ENCODE data around the gene MUC4. TPM values are rescaled to one million over a fixed set of nuclear protein-coding genes. Genes with fewer than 3 reads are reported as not detected.
"Not testable (repeated sequence)": the region's sequence is repeated elsewhere in the genome, so short reads cannot be mapped to it uniquely, and the experiment has no call there.

Gene MUC4
- total RNA-seq, 1 experiment from 2014 or later, result not detected

DNA sequence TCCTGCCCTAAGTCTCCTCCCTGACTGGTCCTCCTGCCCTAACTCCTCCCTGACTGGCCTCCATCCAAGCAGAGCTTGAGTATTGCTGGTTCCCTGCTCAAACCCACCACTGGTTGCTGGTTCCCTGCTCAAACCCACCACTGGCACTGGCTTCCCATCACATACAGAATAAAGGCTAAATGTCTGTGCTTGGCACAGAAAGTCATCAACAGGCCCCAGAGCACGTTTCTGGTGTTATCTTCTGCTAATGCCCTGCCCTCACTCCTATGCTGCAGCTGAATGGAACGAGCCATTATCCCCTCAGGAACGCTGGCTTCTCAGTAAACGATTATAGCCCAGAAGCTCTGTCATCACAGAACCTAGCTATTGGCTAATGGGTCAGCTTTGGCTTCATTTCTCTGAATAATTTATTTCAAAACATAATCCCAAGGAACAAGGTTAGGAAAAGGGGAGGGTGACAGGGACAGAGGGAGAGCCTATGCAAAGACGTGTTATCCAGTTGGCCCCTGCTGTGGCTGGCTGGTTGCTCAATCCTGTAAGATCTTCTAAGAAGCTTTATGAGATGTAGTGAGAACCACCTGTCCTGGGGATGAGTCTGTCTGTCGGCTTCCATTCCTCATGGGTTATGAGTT, 97.2 kb downstream of the MUC4 start:
- Histone ChIP-seq H3K27me3 (replicated peaks; ENCODE audit: insufficient read depth, low read depth, low read length, poor library complexity) (no peaks in the 10 kb centered on the region), H3K4me1 (ENCODE audit: insufficient read depth, low read length, poor library complexity, severe bottlenecking) (no peaks in the 10 kb centered on the region), H3K36me3 (ENCODE audit: insufficient read depth, low read length, poor library complexity, severe bottlenecking) (no peaks in the 10 kb centered on the region), H3K4me3 (ENCODE audit: low read depth, low read length, poor library complexity, severe bottlenecking) (no peak overlapping the region), H3K9me3 (ENCODE audit: low read depth, low read length, poor library complexity, severe bottlenecking) (no peaks in the 10 kb centered on the region), H3K27ac (ENCODE audit: low read depth, low read length, poor library complexity, severe bottlenecking) (no peak overlapping the region)
- ChIA-PET POLR2A (ENCODE audit: low non-redundant PET) (interaction anchor here (0.6 kb wide), 1 partner anchor 117 kb away, joined by 3 read pairs; no protein-coding TSS in a partner anchor), CTCF (no interaction called here)
- intact Hi-C loops (cut with micrococcal nuclease; ENCODE audit: unreplicated experiment), result no loop called here
- DNase-seq (ENCODE audit: low spot score), result peak; percentile 34
- BruUV-seq (replicated peaks), result no TSS peak
- TF ChIP-seq, protein P1, sequence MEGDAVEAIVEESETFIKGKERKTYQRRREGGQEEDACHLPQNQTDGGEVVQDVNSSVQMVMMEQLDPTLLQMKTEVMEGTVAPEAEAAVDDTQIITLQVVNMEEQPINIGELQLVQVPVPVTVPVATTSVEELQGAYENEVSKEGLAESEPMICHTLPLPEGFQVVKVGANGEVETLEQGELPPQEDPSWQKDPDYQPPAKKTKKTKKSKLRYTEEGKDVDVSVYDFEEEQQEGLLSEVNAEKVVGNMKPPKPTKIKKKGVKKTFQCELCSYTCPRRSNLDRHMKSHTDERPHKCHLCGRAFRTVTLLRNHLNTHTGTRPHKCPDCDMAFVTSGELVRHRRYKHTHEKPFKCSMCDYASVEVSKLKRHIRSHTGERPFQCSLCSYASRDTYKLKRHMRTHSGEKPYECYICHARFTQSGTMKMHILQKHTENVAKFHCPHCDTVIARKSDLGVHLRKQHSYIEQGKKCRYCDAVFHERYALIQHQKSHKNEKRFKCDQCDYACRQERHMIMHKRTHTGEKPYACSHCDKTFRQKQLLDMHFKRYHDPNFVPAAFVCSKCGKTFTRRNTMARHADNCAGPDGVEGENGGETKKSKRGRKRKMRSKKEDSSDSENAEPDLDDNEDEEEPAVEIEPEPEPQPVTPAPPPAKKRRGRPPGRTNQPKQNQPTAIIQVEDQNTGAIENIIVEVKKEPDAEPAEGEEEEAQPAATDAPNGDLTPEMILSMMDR (conservative IDR thresholded peaks at IDR 0.05; ENCODE audit: low read depth, low read length), result no peak
- TF ChIP-seq EZH2 (IDR thresholded peaks at IDR 0.05; ENCODE audit: borderline replicate concordance, low read depth, low read length, poor library complexity, severe bottlenecking), result no peak

DNA sequence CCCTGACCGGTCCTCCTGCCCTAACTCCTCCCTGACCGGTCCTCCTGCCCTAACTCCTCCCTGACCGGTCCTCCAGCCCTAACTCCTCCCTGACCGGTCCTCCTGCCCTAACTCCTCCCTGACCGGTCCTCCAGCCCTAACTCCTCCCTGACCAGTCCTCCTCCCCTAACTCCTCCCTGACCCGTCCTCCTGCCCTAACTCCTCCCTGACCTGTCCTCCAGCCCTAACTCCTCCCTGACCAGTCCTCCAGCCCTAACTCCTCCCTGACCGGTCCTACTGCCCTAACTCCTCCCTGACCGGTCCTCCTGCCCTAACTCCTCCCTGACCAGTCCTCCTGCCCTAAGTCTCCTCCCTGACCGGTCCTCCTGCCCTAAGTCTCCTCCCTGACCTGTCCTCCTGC, 98.6 kb downstream of the MUC4 start:
- H3K4me1 ChIP-seq (ENCODE audit: insufficient read depth, low read length, poor library complexity, severe bottlenecking); intact Hi-C loops (cut with micrococcal nuclease; ENCODE audit: unreplicated experiment); DNase-seq (ENCODE audit: low spot score); CTCF ChIA-PET; H3K27ac ChIP-seq (ENCODE audit: low read depth, low read length, poor library complexity, severe bottlenecking); H3K27me3 ChIP-seq (replicated peaks; ENCODE audit: insufficient read depth, low read depth, low read length, poor library complexity); H3K9me3 ChIP-seq (ENCODE audit: low read depth, low read length, poor library complexity, severe bottlenecking); H3K4me3 ChIP-seq (ENCODE audit: low read depth, low read length, poor library complexity, severe bottlenecking); H3K36me3 ChIP-seq (ENCODE audit: insufficient read depth, low read length, poor library complexity, severe bottlenecking); POLR2A ChIA-PET (ENCODE audit: low non-redundant PET); BruUV-seq (replicated peaks): not testable (repeated sequence)

DNA sequence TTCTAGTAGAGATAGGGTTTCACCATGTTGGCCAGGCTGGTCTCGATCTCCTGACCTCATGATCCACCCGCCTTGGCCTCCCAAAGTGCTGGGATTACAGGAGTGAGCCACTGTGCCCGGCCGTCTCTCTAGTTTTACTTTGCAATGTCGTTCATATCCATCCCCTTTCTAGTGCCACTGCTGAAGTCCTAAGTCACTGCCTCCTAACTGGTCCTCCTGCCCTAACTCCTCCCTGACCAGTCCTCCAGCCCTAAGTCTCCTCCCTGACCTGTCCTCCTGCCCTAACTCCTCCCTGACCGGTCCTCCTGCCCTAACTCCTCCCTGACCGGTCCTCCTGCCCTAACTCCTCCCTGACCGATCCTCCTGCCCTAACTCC, 99.2 kb downstream of the MUC4 start:
- intact Hi-C loops (cut with micrococcal nuclease; ENCODE audit: unreplicated experiment); BruUV-seq (replicated peaks); H3K27ac ChIP-seq (ENCODE audit: low read depth, low read length, poor library complexity, severe bottlenecking); H3K4me3 ChIP-seq (ENCODE audit: low read depth, low read length, poor library complexity, severe bottlenecking); H3K27me3 ChIP-seq (replicated peaks; ENCODE audit: insufficient read depth, low read depth, low read length, poor library complexity); H3K4me1 ChIP-seq (ENCODE audit: insufficient read depth, low read length, poor library complexity, severe bottlenecking); DNase-seq (ENCODE audit: low spot score); POLR2A ChIA-PET (ENCODE audit: low non-redundant PET); H3K9me3 ChIP-seq (ENCODE audit: low read depth, low read length, poor library complexity, severe bottlenecking); CTCF ChIA-PET; H3K36me3 ChIP-seq (ENCODE audit: insufficient read depth, low read length, poor library complexity, severe bottlenecking): not testable (repeated sequence)

DNA sequence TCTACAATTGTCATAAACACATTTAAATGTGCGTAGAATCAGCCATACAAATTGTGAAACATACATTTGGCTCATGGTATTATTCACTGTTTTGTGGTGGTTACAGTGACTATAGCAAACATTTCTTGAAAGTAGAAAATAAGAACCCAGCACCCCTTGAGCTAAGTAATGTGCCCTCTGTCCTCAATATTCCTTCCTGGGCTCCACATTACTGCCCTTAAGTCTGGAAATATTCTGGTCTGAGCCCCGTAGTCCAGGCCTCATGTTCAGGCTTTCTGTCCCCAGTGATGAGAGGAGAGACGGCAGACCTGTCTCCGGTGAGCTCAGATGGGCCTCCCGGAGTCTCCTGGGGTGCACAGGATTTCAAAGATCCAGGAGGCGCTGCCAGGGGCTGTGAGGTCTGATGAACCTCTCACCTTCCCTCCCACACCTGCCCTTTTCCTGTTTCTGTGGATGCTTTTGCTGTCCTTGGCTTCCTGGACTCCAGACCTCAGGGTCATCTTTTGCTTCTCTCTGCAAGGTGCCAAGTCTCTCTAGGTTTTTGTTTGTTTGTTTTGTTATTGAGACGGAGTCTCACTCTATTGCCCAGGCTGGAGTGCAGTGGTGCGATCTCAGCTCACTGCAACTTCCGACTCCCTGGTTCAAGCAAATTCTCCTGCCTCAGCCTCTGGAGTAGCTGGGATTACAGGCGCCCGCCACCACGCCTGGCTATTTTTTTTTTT, 99.8 kb downstream of the MUC4 start:
- TF ChIP-seq, protein P1 (conservative IDR thresholded peaks at IDR 0.05; ENCODE audit: low read depth, low read length), result no peak
- no peak for TF ChIP-seq EZH2 (IDR thresholded peaks at IDR 0.05; ENCODE audit: borderline replicate concordance, low read depth, low read length, poor library complexity, severe bottlenecking)
- BruUV-seq (replicated peaks), result no TSS peak
- Histone ChIP-seq H3K27ac (ENCODE audit: low read depth, low read length, poor library complexity, severe bottlenecking) (no peak overlapping the region), H3K27me3 (replicated peaks; ENCODE audit: insufficient read depth, low read depth, low read length, poor library complexity) (no peaks in the 10 kb centered on the region), H3K36me3 (ENCODE audit: insufficient read depth, low read length, poor library complexity, severe bottlenecking) (no peaks in the 10 kb centered on the region), H3K4me3 (ENCODE audit: low read depth, low read length, poor library complexity, severe bottlenecking) (no peak overlapping the region), H3K9me3 (ENCODE audit: low read depth, low read length, poor library complexity, severe bottlenecking) (no peaks in the 10 kb centered on the region), H3K4me1 (ENCODE audit: insufficient read depth, low read length, poor library complexity, severe bottlenecking) (no peaks in the 10 kb centered on the region)
- ChIA-PET POLR2A (ENCODE audit: low non-redundant PET) (no interaction called here), CTCF (no interaction called here)
- no peak for DNase-seq (ENCODE audit: low spot score)
- intact Hi-C loops (cut with micrococcal nuclease; ENCODE audit: unreplicated experiment), result no loop called here

DNA sequence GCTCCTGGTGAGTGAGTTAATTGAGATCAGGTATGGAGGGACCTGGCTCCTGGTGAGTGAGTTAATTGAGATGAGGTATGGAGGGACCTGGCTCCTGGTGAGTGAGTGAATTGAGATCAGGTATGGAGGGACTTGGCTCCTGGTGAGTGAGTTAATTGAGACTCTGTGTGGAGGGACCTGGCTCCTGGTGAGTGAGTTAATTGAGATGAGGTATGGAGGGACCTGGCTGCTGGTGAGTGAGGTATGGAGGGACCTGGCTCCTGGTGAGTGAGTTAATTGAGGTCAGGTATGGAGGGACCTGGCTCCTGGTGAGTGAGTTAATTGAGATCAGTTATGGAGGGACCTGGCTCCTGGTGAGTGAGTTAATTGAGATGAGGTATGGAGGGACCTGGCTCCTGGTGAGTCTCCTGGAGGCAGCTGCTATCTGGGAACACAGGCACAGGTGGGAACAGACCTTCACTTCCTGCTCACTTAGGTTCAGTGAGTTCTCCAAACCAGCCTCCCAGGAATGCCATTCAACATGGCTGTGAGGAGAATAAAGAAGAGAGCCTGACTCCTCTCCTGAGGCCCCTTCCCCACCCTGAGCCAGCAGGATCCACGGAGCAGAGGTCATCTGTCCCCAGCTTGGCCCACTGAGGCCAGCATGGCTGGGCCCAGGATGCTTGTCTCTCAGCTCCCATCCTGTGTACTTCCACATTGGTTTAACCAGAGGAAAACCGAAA, 100.5 kb downstream of the MUC4 start:
- POLR2A ChIA-PET (ENCODE audit: low non-redundant PET); H3K4me3 ChIP-seq (ENCODE audit: low read depth, low read length, poor library complexity, severe bottlenecking); BruUV-seq (replicated peaks); intact Hi-C loops (cut with micrococcal nuclease; ENCODE audit: unreplicated experiment); H3K27me3 ChIP-seq (replicated peaks; ENCODE audit: insufficient read depth, low read depth, low read length, poor library complexity); H3K4me1 ChIP-seq (ENCODE audit: insufficient read depth, low read length, poor library complexity, severe bottlenecking); H3K36me3 ChIP-seq (ENCODE audit: insufficient read depth, low read length, poor library complexity, severe bottlenecking); H3K27ac ChIP-seq (ENCODE audit: low read depth, low read length, poor library complexity, severe bottlenecking); DNase-seq (ENCODE audit: low spot score); CTCF ChIA-PET; H3K9me3 ChIP-seq (ENCODE audit: low read depth, low read length, poor library complexity, severe bottlenecking): not testable (repeated sequence)

Measured in A673 (cell line).